OCI-LY1 (cell line): ENCODE data around the gene FGF3.

Source experiments
- H2AFZ ChIP-seq: fragments of 200-600 bp; sonication (generic), shearing (Covaris generic); 2 replicates; pipeline ENCODE4 v1.6.0; 2014; ENCODE audit warnings: antibody characterized with exemption, mild to moderate bottlenecking, low read length
- H3F3A ChIP-seq: fragments of 200-600 bp; sonication (generic), shearing (Covaris generic); 2 replicates; pipeline ENCODE4 v1.6.0; 2014; ENCODE audit warnings: mild to moderate bottlenecking, antibody characterized with exemption, low read length, moderate library complexity; ENCODE audit not compliant: insufficient read depth
- H3K27ac ChIP-seq: fragments of 200-600 bp; sonication (generic); 2 replicates; pipeline ENCODE4 v1.5.1; 2014; ENCODE audit warnings: low read length, mixed run types, mild to moderate bottlenecking, low read depth; ENCODE audit not compliant: poor library complexity, severe bottlenecking
- H3K27me3 ChIP-seq: fragments of 200-600 bp; sonication (generic); 2 replicates; pipeline ENCODE4 v1.6.0; 2014; ENCODE audit warnings: antibody characterized with exemption, mild to moderate bottlenecking, low read length, moderate library complexity; ENCODE audit not compliant: insufficient read depth
- H3K36me3 ChIP-seq: fragments of 200-600 bp; sonication (generic); 2 replicates; pipeline ENCODE4 v1.6.1; 2014; ENCODE audit warnings: mild to moderate bottlenecking, antibody characterized with exemption, low read length, moderate library complexity, mixed read lengths; ENCODE audit not compliant: insufficient read depth
- H3K4me1 ChIP-seq: fragments of 200-600 bp; sonication (generic); 2 replicates; pipeline ENCODE4 v1.5.1; 2014; ENCODE audit warnings: mild to moderate bottlenecking, low read length, moderate library complexity; ENCODE audit not compliant: insufficient read depth, severe bottlenecking
- H3K4me2 ChIP-seq: fragments of 200-600 bp; sonication (generic), shearing (Covaris generic); 2 replicates; pipeline ENCODE4 v1.6.1; 2014; ENCODE audit warnings: low read length
- H3K4me3 ChIP-seq: fragments of 200-600 bp; sonication (generic); 2 replicates; pipeline ENCODE4 v1.5.1; 2014; ENCODE audit warnings: low read length, low read depth, mild to moderate bottlenecking, mixed read lengths; ENCODE audit not compliant: poor library complexity, severe bottlenecking
- H3K79me2 ChIP-seq: fragments of 200-600 bp; shearing (Covaris generic); 2 replicates; pipeline ENCODE4 v1.6.1; 2016; ENCODE audit warnings: mixed run types, low read length, mixed read lengths; ENCODE audit not compliant: insufficient read depth
- H3K9ac ChIP-seq: fragments of 200-600 bp; sonication (generic), shearing (Covaris generic); 2 replicates; pipeline ENCODE4 v1.6.1; 2014; ENCODE audit warnings: mild to moderate bottlenecking, low read length, mixed read lengths
- H3K9me2 ChIP-seq: fragments of 200-600 bp; sonication (generic), shearing (Covaris generic); 2 replicates; pipeline ENCODE4 v1.6.1; 2014; ENCODE audit warnings: low read depth, mild to moderate bottlenecking, low read length, mixed read lengths
- H3K9me3 ChIP-seq: fragments of 200-600 bp; shearing (Covaris generic); 2 replicates; pipeline ENCODE4 v1.6.1; 2014; ENCODE audit warnings: low read length, mixed read lengths
- H4K20me1 ChIP-seq: fragments of 200-600 bp; sonication (generic), shearing (Covaris generic); 2 replicates; pipeline ENCODE4 v1.6.0; 2016; ENCODE audit warnings: mild to moderate bottlenecking, low read length; ENCODE audit not compliant: insufficient read depth
- CTCF ChIP-seq: fragments of 200-600 bp; sonication (generic), shearing (Covaris generic); IDR thresholded peaks from 2 replicates; pipeline ENCODE4 v1.5.1; 2017; ENCODE audit warnings: mild to moderate bottlenecking, antibody characterized with exemption, low read length, moderate library complexity, mixed read lengths
- EZH2 ChIP-seq: fragments of 200-600 bp; sonication (generic), shearing (Covaris generic); IDR thresholded peaks from 2 replicates; pipeline ENCODE4 v1.8.0; 2017; ENCODE audit warnings: borderline replicate concordance, mixed run types, mild to moderate bottlenecking, antibody characterized with exemption, low read length, moderate library complexity, mixed read lengths

FGF3 gene

GRCh38 chr11:69831985-69832384, 12.8 kb upstream of the FGF3 start:
- no peaks in the 10 kb centered on the region for H3K79me2 ChIP-seq
- H3K9me2 ChIP-seq = no peaks in the 10 kb centered on the region
- no peak overlapping the region for H3K27ac ChIP-seq
- no peaks in the 10 kb centered on the region for H4K20me1 ChIP-seq
- H3K4me3 ChIP-seq = no peak overlapping the region
- no peaks in the 10 kb centered on the region for H3K9me3 ChIP-seq
- no peaks in the 10 kb centered on the region for H3F3A ChIP-seq
- H3K9ac ChIP-seq = no peak overlapping the region
- H3K4me1 ChIP-seq = no peaks in the 10 kb centered on the region
- no peaks in the 10 kb centered on the region for H3K36me3 ChIP-seq
- H3K4me2 ChIP-seq = no peak overlapping the region
- no peak for TF ChIP-seq EZH2
- no peak for TF ChIP-seq CTCF
- H2AFZ ChIP-seq = no peak overlapping the region
- H3K27me3 ChIP-seq = no peaks in the 10 kb centered on the region; the same call in 1 of the 2 replicates

GRCh38 chr11:69830086-69830485, 10.9 kb upstream of the FGF3 start:
- H3K9ac ChIP-seq = no peak overlapping the region
- H3K9me3 ChIP-seq = no peaks in the 10 kb centered on the region
- H3K4me3 ChIP-seq = no peak overlapping the region
- H3K9me2 ChIP-seq = no peaks in the 10 kb centered on the region
- H3K4me1 ChIP-seq = no peaks in the 10 kb centered on the region
- no peaks in the 10 kb centered on the region for H3K36me3 ChIP-seq
- H2AFZ ChIP-seq = no peak overlapping the region
- no peaks in the 10 kb centered on the region for H3K79me2 ChIP-seq
- H3K4me2 ChIP-seq = no peak overlapping the region
- no peaks in the 10 kb centered on the region for H4K20me1 ChIP-seq
- TF ChIP-seq CTCF (no peak), EZH2 (no peak)
- H3K27me3 ChIP-seq = no peaks in the 10 kb centered on the region; the same call in 1 of the 2 replicates
- H3K27ac ChIP-seq = no peak overlapping the region
- H3F3A ChIP-seq = no peaks in the 10 kb centered on the region

- no peaks in the 10 kb centered on the region for H3K9me2 ChIP-seq
- no peaks in the 10 kb centered on the region for H3K36me3 ChIP-seq
- no peak for TF ChIP-seq CTCF
- TF ChIP-seq EZH2 = no peak
- H3K9ac ChIP-seq = no peak overlapping the region
- no peak overlapping the region for H2AFZ ChIP-seq
- H3K4me1 ChIP-seq = no peaks in the 10 kb centered on the region
- H3K9me3 ChIP-seq = no peaks in the 10 kb centered on the region
- H3K4me3 ChIP-seq = no peak overlapping the region
- H3K4me2 ChIP-seq = no peak overlapping the region
- no peaks in the 10 kb centered on the region; the same call in 1 of the 2 replicates for H3K27me3 ChIP-seq
- no peaks in the 10 kb centered on the region for H3F3A ChIP-seq
- no peak overlapping the region for H3K27ac ChIP-seq
- H3K79me2 ChIP-seq = no peaks in the 10 kb centered on the region
- H4K20me1 ChIP-seq = no peaks in the 10 kb centered on the region
These were observed 9.7 kb upstream of the FGF3 start for GRCh38 chr11:69828971-69829344.
